ENCODE data around the gene ANK3.

The ANK3 gene

GRCh38 chr10:60309891-60310290, 79.8 kb downstream of the ANK3 start:
- Mint-ChIP-seq H3K27me3 (ENCODE audit: low read depth, poor library complexity) (no peaks in the 10 kb centered on the region), H3K4me3 (no peak overlapping the region), H3K36me3 (ENCODE audit: low read depth) (no peaks in the 10 kb centered on the region), H3K4me1 (peaks cover 21% of the 10 kb centered on the region), H3K9me3 (no peaks in the 10 kb centered on the region), H3K27ac (no peak overlapping the region)
- TF ChIP-seq CTCF (IDR thresholded peaks at IDR 0.05) = no peak
- DNase-seq = no peak

GRCh38 chr10:60309371-60309770, 80.3 kb downstream of the ANK3 start:
- no peak overlapping the region for H3K4me3 Mint-ChIP-seq
- H3K27me3 Mint-ChIP-seq (ENCODE audit: low read depth, poor library complexity) = no peaks in the 10 kb centered on the region
- TF ChIP-seq CTCF (IDR thresholded peaks at IDR 0.05) = no peak
- no peak overlapping the region for H3K27ac Mint-ChIP-seq
- peaks cover 21% of the 10 kb centered on the region for H3K4me1 Mint-ChIP-seq
- no peaks in the 10 kb centered on the region for H3K36me3 Mint-ChIP-seq (ENCODE audit: low read depth)
- no peaks in the 10 kb centered on the region for H3K9me3 Mint-ChIP-seq
- DNase-seq = no peak

GRCh38 chr10:60305380-60305892, 84.2 kb downstream of the ANK3 start:
- Mint-ChIP-seq H3K4me3 (no peak overlapping the region), H3K27ac (no peak overlapping the region), H3K9me3 (peaks cover 9% of the 10 kb centered on the region), H3K36me3 (ENCODE audit: low read depth) (no peaks in the 10 kb centered on the region), H3K4me1 (peaks cover 3% of the 10 kb centered on the region), H3K27me3 (ENCODE audit: low read depth, poor library complexity) (no peaks in the 10 kb centered on the region)
- no peak for DNase-seq
- TF ChIP-seq CTCF (IDR thresholded peaks at IDR 0.05) = no peak

- Mint-ChIP-seq H3K27ac (no peak overlapping the region), H3K4me1 (peaks cover 2% of the 10 kb centered on the region), H3K9me3 (peaks cover 9% of the 10 kb centered on the region), H3K4me3 (no peak overlapping the region), H3K27me3 (ENCODE audit: low read depth, poor library complexity) (no peaks in the 10 kb centered on the region), H3K36me3 (ENCODE audit: low read depth) (no peaks in the 10 kb centered on the region)
- TF ChIP-seq CTCF (IDR thresholded peaks at IDR 0.05) = no peak
- no peak for DNase-seq
Observed at GRCh38 chr10:60304829-60305379, 84.8 kb downstream of the ANK3 start.

GRCh38 chr10:60303778-60304177, 85.9 kb downstream of the ANK3 start:
- H3K4me3 Mint-ChIP-seq = no peak overlapping the region
- peaks cover 5% of the 10 kb centered on the region for H3K4me1 Mint-ChIP-seq
- DNase-seq = no peak
- no peaks in the 10 kb centered on the region for H3K36me3 Mint-ChIP-seq (ENCODE audit: low read depth)
- no peaks in the 10 kb centered on the region for H3K27me3 Mint-ChIP-seq (ENCODE audit: low read depth, poor library complexity)
- no peak overlapping the region for H3K27ac Mint-ChIP-seq
- no peak for TF ChIP-seq CTCF (IDR thresholded peaks at IDR 0.05)
- peaks cover 9% of the 10 kb centered on the region for H3K9me3 Mint-ChIP-seq
